Measurements from ENCODE around the gene DIDO1.

GRCh38 chr20:62956387-62957135 is 30.3 kb upstream of the DIDO1 start:
- no peak for TF ChIP-seq CTCF (conservative IDR thresholded peaks at IDR 0.05; ENCODE audit: low read depth, low read length)
- TF ChIP-seq RAD21 (IDR thresholded peaks at IDR 0.05; ENCODE audit: low read length) = no peak

Measured in IMR-90 (cell line).